CD4-positive, alpha-beta T cell treated with Interleukin-4 for 4 hours (primary cell): ENCODE measurements around the gene FCN1.
"Not testable (repeated sequence)": the region's sequence is repeated elsewhere in the genome, so short reads cannot be mapped to it uniquely, and the experiment has no call there.

ENCODE experiments used
- DNase-seq: peaks from one replicate; pipeline ENCODE4 v3.0.0-alpha.2; 2020

The FCN1 gene

GRCh38 chr9:134917431-134918373, at the start of gene FCN1:
FCN1 (minus strand) TSS chr9:134917912; CDS start chr9:134917871, 41 bp downstream.
- DNase-seq, result no peak

- DNase-seq, result no peak
These were observed 49.2 kb upstream of the FCN1 start for GRCh38 chr9:134966697-134967546.

- no peak for DNase-seq
These were observed 48.6 kb upstream of the FCN1 start for GRCh38 chr9:134966270-134966669.

- no peak for DNase-seq
These were observed 48.1 kb upstream of the FCN1 start for GRCh38 chr9:134965851-134966250.

- no peak for DNase-seq
These were observed 47.7 kb upstream of the FCN1 start for GRCh38 chr9:134965411-134965810.

GRCh38 chr9:134964271-134965055, 46.8 kb upstream of the FCN1 start:
- no peak for DNase-seq

- DNase-seq, result no peak
These were observed 45.8 kb upstream of the FCN1 start for GRCh38 chr9:134963546-134963945.

GRCh38 chr9:134962973-134963364, 45.3 kb upstream of the FCN1 start:
- DNase-seq, result no peak

- DNase-seq, result no peak
These were observed 44.6 kb upstream of the FCN1 start for GRCh38 chr9:134962065-134962972.

GRCh38 chr9:134961331-134962064, 43.8 kb upstream of the FCN1 start:
- DNase-seq, result no peak

GRCh38 chr9:134960701-134961181, 43.0 kb upstream of the FCN1 start:
- DNase-seq, result no peak

GRCh38 chr9:134959971-134960310, 42.2 kb upstream of the FCN1 start:
- DNase-seq, result no peak

- DNase-seq, result no peak
These were observed 41.6 kb upstream of the FCN1 start for GRCh38 chr9:134959126-134959970.

GRCh38 chr9:134957945-134958227, 40.2 kb upstream of the FCN1 start:
- DNase-seq, result no peak

GRCh38 chr9:134957165-134957944, 39.6 kb upstream of the FCN1 start:
- DNase-seq, result no peak

GRCh38 chr9:134956387-134956786, 38.7 kb upstream of the FCN1 start:
- not testable (repeated sequence) for DNase-seq

- DNase-seq, result no peak
These were observed 38.1 kb upstream of the FCN1 start for GRCh38 chr9:134955801-134956200.

GRCh38 chr9:134955156-134955555, 37.4 kb upstream of the FCN1 start:
- no peak for DNase-seq

GRCh38 chr9:134951994-134952393, 34.3 kb upstream of the FCN1 start:
- DNase-seq, result no peak
